Fibroblast of lung (primary cell): ENCODE results near the gene WNK1.

ENCODE experiments used
- CTCF ChIP-seq, 2 donors: IDR thresholded peaks in 1 of 2; conservative IDR thresholded peaks in 1 of 2; 1 replicate in 1 of 2; 2 replicates in 1 of 2; pipeline ENCODE4 v1.5.1; 2011 to 2012; ENCODE audit warnings: low read length in 2 of 2, control low read depth in 1 of 2, inconsistent platforms in 1 of 2, low read depth in 1 of 2, mild to moderate bottlenecking in 1 of 2
- EZH2 ChIP-seq: IDR thresholded peaks from 2 replicates; pipeline ENCODE4 v1.5.1; 2012; ENCODE audit warnings: low read length, control low read depth, mild to moderate bottlenecking; ENCODE audit errors: missing control alignments

- TF ChIP-seq CTCF (conservative IDR thresholded peaks at IDR 0.05 in 1 of 2, IDR thresholded peaks at IDR 0.05 in 1 of 2; ENCODE audit: low read depth in 1 of 2, low read length in 2 of 2) (no peak), EZH2 (no peak)
Observed at GRCh38 chr12:848882-849527, 96.6 kb downstream of the WNK1 start.
